Measurements from ENCODE around the gene SMIM41.

DNA sequence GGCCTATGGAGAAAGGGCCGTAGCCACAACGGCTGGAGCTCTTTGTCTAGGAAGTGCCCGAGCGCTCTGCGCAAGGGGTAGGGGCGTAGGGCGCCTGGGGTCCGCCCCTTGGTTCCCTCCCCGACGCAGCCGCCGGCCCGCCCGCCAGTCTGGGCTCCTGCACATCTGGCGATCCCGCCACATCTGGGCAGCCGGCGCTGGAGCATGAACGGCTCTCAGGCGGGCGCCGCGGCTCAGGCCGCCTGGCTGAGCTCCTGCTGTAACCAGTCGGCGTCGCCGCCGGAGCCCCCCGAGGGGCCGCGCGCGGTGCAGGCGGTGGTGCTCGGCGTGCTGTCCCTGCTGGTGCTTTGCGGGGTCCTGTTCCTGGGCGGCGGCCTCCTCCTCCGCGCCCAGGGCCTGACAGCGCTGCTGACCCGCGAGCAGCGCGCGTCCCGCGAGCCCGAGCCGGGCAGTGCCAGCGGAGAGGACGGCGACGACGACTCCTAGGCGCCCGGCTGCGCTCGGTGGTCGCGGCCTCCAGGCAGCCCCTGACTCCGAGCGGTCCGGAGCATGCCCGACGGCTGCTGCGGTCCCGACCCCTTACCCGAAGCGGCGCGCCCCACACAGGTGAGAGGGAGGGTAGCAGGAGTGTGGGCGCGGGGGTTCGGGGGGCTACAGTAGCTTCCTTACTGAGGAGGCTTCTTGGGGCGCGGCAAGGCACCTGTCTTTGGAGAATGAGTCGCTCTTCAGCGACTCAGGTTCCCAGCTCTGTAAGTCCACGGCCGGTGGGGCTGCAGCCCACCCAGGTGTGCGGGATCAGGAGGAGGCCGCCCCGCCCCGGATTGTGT lies at the start of gene SMIM41:
- no peak for TF ChIP-seq CTCF (IDR thresholded peaks at IDR 0.05)
- TF ChIP-seq POLR2A (IDR thresholded peaks at IDR 0.05): peak; percentile 36 to 55
- TF ChIP-seq POLR2AphosphoS5 (IDR thresholded peaks at IDR 0.05): no peak

Measured in gastroesophageal sphincter (tissue), 3 donors.